HG03108 (cell line): ENCODE data around the gene NRF1.
"Not testable (repeated sequence)": the region's sequence is repeated elsewhere in the genome, so short reads cannot be mapped to it uniquely, and the experiment has no call there.

Experiments used
- ATAC-seq: cut with Tn5 transposase; IDR thresholded peaks from one replicate; pipeline ENCODE4 v1.9.1; 2021; ENCODE audit warnings: moderate library complexity; ENCODE audit not compliant: unreplicated experiment

The NRF1 gene

GRCh38 chr7:129606803-129607202, 4.7 kb upstream of the NRF1 start:
- no peak for ATAC-seq

DNA sequence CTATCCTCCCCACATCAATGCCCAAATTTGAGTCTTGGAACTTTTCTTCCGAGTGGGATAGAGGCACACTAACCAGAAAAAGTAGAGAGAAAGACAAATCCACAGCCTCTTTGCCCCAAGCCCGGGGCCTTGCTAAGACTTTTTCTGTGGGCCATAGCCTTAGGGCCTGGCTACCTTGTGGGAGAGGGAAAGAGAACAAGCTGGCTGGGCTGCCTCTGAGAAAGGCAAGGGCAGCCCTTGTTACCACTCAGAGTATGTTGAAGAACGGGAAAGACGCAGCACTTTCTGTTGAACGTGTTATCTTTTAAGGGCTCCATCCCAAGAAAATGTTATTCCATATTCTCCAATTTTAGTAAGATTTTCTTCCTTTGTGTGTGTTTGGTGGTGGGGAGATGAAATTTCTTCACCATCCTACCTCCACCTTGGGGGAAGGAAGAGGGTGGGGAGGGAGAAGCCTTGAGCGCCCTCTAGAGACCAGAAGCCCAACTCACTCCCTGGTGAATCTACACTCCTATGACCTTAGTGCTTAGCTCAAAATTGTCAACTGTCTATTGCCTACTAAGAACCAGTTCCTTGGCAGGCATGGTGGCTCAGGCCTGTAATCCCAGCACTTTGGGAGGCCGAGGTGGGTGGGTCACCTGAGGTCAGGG, 3.9 kb upstream of the NRF1 start:
- ATAC-seq = no peak

GRCh38 chr7:129609666-129610065, 1.9 kb upstream of the NRF1 start:
- no peak for ATAC-seq

DNA sequence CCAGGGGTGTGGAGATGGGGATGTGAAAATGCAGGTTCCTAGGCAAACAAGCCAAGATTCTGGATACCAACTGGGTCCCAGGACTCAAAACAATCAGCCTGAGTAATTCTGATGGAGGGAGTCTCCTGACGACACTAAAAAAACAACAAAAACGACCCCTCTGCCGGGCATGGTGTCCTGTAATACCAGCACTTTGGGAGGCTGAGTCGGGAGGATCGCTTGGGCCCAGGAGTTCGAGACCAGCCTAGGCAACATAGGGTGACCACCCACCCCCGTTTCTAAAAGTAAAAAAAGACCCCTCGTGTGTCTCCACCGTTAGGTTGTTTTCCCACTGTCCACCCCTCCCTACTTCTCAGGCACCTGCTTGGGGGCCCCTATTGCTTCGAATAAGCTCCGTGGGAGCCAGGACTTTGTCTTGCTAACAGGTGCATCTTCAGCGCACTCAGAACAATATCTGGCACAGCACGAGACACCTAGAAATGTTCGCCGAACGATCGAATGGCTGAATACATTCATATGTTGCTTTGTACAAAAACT, 743 bp upstream of the NRF1 start:
- no peak for ATAC-seq

DNA sequence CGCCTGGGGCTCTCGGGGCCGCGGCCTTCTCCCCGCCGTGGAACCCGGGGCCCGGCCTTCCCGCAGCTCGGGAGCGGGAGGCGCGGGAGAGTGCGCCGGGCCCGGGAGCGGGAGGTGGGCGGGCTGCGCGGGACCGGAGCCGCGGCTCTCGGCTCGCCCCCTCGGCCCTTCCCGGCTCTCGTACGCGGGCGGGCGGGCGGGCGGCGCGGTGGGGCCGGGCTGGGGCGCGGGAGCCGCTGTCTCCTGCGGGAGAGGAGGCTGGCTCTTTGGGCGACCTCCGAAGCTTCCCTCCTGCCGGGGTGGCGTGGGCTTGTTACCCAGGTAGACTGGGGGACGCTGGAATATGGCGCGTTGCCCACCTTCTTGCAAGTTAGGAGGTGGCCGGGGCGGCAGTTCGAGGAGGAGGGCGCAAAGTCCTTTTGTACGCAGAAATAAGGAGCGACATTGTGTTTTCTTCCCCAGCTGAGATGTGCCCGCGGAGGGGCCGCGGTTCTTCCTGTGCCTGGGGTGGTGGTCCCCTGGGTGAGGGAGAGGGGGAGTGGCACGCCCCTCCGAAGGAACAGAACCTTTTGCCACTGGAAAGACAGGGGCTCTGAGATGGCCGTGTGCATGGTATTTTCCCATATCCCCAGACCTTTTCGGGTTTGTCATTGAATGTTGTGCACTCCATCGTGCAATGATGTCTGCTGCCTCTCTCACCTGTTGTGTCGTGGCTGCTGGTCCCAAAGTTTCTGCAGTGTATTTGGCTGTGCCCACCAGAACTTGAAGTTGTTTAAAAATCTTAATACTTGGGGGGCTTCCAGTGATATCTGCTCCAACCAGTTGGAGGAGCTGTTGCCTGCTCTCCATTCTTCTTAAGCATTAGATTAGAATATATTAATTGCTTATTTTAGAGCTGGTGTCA, 844 bp downstream of the NRF1 start:
- ATAC-seq = no peak

- no peak for ATAC-seq
Measured at GRCh38 chr7:129613016-129613337, 1.5 kb downstream of the NRF1 start.

- peak; percentile 52 for ATAC-seq
Measured at GRCh38 chr7:129615018-129615417, 3.5 kb downstream of the NRF1 start.

- ATAC-seq = no peak
Measured at GRCh38 chr7:129616530-129616929, 5.0 kb downstream of the NRF1 start.

GRCh38 chr7:129617178-129617577, 5.7 kb downstream of the NRF1 start:
- ATAC-seq = no peak

GRCh38 chr7:129617652-129618051, 6.1 kb downstream of the NRF1 start:
- ATAC-seq = no peak

- no peak for ATAC-seq
Measured at GRCh38 chr7:129626896-129627295, 15.4 kb downstream of the NRF1 start.

DNA sequence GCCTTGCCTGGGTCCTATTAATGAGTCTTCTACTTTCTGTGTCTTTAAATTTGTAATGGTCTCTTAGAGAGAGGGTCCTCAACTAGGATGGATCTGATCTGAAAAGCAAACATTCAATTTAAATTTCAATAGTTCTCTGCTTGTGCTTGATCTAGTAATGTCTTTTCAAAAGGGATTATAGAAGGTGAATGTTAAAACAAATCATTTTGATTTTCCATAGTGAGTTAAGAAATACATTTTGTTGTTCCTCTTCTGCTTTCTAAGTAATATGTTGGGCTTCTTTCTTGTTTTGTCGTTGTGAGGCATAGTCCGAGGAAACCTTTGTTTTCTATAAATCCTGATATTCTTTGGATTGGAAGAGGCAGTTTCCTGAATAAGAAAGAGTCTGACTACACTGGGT, 18.8 kb downstream of the NRF1 start:
- no peak for ATAC-seq

DNA sequence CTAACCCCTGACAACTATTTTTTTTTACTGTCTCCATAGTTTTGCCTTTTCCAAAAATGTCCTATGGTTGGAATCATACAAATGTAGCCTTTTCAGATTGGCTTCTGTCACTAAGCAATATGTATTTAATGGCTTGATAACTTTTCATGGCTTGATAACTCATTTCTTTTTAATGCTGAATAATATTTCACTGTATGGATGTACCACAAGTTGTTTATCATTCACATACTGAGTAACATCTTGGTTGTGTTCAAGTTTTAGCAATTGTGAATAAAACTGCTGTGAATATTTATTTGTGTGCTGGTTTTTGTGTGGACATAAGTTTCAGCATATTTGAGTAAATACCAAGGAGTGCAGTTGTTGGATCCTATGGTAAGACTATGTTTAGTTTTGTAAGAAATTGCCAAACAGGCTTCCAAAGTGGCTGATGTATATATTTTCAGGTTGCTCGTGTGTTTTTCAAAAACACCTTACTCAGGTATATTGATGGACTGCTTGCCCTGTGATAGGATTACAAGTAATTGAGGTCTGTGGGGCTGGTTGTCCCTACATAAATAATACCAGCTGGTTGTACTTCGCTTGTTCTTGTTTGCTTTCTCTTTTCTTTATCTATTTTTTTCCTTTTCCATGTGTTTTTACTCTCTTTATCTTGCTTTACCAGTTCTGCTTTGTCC, 23.0 kb downstream of the NRF1 start:
- ATAC-seq = no peak

- peak; percentile 91 for ATAC-seq
Measured at GRCh38 chr7:129635300-129636029, 23.9 kb downstream of the NRF1 start.

- not testable (repeated sequence) for ATAC-seq
Measured at GRCh38 chr7:129636030-129636550, 24.6 kb downstream of the NRF1 start.

GRCh38 chr7:129636641-129637040, 25.1 kb downstream of the NRF1 start:
- ATAC-seq = no peak

- no peak for ATAC-seq
Measured at GRCh38 chr7:129640400-129640799, 28.9 kb downstream of the NRF1 start.

- no peak for ATAC-seq
Measured at GRCh38 chr7:129642871-129643549, 31.5 kb downstream of the NRF1 start.

DNA sequence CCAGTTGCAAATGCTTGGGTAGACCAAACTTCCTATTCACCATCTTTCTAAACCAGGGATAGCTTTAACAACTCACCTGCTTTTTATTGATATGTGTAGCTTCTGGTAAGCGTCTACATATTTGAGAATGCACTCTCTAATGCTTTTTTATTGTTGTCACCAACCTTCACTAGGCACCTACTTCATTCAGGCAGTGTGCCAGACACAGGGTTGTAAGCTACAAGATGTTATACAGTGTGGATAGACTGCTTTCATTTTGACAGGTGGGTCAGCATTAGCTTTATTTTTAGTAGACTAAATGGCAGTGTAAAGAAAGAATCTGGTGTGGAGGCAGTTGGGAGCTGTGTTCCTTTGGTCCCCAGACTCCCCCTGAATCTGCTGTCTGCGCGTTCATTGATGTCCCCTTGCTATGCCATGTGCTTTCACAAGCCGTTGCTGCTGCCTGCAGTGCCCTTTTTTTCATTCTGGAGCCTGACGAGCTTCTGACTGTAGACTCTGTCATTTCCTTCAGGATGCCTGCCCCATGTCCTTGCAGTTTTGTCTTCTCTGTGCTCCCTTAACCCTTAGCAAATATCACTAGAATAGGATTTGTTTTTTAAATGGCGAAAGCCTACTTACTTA, 32.1 kb downstream of the NRF1 start:
- ATAC-seq = no peak
